Fibroblast of mammary gland (primary cell): Measurements from ENCODE around the gene PDP2.

ENCODE experiments used
- DNase-seq: peaks from one replicate; pipeline ENCODE4 v3.0.0-alpha.2; 2010; ENCODE audit warnings: low read depth
- H3K4me3 ChIP-seq: 2 replicates; pipeline ENCODE4 v1.5.1; 2011; ENCODE audit warnings: low read depth, mild to moderate bottlenecking, low read length, moderate library complexity; ENCODE audit not compliant: control insufficient read depth
- CTCF ChIP-seq: conservative IDR thresholded peaks from 2 replicates; pipeline ENCODE4 v1.5.1; 2011; ENCODE audit warnings: low read depth, low read length, inconsistent platforms; ENCODE audit not compliant: control insufficient read depth, insufficient read depth

Gene PDP2

DNA sequence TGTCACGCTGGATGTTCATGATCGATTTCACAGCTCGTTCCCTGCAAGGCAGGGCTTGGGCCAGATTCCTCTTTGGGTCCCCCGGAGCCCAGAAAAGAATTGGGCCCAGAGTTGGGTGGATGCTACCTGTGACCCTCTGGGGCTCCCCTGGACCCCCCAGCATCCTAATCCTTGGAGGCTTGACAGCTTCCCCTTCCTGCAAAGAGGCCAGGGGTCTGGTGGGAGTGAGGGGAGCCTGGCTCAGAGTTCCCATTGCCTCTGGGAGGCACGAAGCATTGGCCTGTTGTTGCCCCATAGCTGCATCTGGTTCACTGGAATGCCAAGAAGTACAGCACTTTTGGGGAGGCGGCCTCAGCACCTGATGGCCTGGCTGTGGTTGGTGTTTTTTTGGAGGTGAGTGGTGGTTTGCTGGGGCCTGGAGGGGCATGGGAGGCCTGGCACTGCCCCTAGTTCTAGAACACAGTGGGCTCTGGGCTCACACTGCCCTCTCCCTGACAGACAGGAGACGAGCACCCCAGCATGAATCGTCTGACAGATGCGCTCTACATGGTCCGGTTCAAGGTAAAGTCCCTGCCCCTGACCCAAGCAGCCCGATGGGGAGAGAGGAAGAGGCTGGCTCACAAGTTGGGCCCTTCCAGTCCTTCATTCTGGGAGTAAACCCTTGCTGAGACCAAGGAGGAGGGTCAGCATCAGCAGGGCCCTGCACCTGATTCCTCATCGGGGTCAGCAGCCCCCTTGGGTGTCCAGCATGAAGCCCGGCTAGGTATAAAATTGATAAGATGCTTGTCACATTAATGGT is 28.9 kb upstream of the PDP2 start:
- no peak overlapping the region for H3K4me3 ChIP-seq
- DNase-seq, result no peak
- no peak for TF ChIP-seq CTCF

DNA sequence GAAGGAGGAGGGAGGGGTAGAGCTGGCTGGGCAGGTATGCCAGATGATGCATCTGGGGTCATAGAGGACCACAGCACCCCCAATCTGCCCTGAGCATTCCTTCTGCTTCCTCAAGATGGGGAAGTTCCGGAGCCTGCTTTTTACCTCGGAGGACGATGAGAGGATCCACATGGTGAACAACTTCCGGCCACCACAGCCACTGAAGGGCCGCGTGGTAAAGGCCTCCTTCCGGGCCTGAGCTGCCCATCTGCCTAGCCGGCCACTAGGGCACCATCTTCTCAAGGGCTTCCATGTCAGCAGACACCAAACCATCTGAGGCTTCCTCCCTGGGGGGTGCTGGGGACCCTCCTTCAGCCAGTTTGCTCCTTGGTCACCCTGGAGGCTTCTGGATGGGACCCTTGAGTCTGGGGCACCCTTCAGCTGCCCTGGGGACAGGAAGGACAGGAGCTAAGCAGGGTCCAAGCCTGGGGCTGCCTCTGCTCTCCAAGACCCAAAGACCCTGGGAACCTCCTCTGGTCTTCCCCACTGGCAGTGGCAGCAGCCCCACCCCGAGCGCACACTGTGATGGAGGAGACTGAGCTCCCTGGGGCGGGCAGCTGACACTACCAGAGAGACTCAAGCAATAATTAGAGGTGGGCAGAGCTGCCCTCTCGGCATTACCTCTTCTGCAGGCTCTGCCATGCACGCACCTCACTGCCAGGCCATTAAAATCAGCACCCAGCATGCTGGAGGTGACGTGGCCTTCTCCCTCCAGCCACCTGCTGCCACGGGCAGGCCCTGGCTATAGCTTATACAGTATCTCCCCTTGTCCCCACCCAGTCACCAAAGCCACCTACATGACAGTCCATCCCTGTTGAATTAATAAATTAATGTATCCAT is 26.8 kb upstream of the PDP2 start:
- TF ChIP-seq CTCF, result no peak
- H3K4me3 ChIP-seq, result no peak overlapping the region
- no peak for DNase-seq

- no peak overlapping the region for H3K4me3 ChIP-seq
- TF ChIP-seq CTCF, result no peak
- no peak for DNase-seq
Measured at GRCh38 chr16:66856184-66856730, 24.1 kb upstream of the PDP2 start.

GRCh38 chr16:66856801-66857200 is 23.5 kb upstream of the PDP2 start:
- no peak overlapping the region for H3K4me3 ChIP-seq
- TF ChIP-seq CTCF, result no peak
- DNase-seq, result no peak

DNA sequence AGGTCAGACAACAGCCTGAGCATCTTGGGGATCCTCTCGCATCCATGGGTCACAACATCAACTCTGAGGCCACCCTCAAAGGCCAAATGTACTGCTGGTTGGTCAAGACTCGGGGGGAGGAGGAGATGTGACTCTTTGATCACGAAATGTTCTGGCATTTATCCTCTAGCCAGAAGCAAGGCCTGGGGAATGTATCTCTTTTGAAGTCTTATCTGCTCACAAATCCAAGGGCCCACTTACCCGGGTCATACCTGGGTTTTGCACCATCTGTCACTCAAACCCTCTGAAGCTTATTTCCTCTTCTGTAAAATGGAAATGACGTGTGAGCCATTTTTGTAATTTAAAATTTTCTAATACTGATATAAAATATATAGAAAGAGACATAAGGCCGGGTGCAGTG is 22.9 kb upstream of the PDP2 start:
- TF ChIP-seq CTCF, result no peak
- DNase-seq, result no peak

GRCh38 chr16:66858740-66859396 is 21.4 kb upstream of the PDP2 start:
- no peak overlapping the region for H3K4me3 ChIP-seq
- TF ChIP-seq CTCF, result no peak
- DNase-seq, result peak; percentile 59

More for the DNA sequence above, 22.9 kb upstream of the PDP2 start:
- no peak overlapping the region for H3K4me3 ChIP-seq
